ENCODE measurements around the gene MRPS2.
"Not testable (repeated sequence)": the region's sequence is repeated elsewhere in the genome, so short reads cannot be mapped to it uniquely, and the experiment has no call there.

MRPS2 gene

DNA sequence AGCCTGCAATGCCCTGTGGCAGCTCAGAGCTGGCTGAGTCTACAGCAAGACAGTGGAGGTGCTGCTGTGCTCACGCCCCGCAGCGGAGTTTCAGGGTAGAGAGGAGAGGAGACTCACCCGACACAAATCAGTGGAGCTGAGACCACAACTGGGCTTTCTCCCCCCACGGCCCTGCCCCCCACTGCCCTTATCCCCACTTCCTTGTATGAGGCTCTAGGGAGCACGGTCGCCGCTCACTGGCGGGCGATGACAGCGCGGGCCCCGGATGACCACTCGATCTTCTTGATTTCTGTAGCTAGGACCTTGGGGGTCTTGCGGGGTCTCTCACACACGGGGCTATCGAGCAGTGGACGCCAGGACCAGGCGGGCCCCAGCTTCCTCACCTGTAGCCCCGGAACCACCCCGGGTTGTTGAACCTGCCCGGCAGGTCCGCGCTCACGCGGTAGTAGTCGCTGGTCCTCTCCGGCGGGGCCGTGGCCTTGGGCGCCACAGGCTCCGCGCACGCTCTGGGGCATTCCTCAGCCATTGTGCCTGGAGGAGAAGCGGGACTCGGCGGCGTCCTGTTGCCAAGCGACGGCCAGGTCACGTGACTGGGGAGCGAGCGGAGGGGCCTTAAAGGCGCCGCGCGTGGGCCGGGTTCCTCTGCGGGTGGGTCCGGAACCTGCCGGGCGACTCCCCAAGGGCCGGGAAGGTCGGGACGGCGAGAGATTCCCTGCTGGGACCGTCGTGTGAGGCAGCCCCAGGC is 984 bp upstream of the MRPS2 start:
- DNase-seq (ENCODE audit: low read depth), result peak; percentile 91

DNA sequence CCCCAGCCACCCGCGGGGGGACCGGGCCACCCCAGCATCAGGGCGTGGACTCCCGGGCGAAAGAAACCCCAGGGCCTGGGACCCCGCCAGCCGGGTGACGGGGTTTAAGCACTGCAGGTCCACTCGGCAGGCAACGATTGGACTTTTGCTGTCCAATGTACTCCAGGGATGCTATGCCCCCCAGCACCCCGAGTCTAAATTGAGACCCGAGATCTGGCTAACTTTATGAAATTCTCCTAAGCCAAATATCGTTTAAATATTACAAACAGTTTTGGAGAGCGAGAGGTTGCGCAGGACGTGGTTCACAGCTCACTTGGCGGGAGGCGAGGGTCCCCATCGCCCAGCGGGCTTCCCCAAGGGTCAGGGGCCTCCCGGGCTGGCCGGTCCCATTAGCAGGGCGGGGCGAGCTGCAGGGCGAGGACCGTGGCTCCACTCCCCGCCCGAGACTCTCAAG is 384 bp upstream of the MRPS2 start:
- DNase-seq (ENCODE audit: low read depth), result peak; percentile 19

GRCh38 chr9:135501261-135502167 is 1.0 kb downstream of the MRPS2 start:
- no peak for DNase-seq (ENCODE audit: low read depth)

GRCh38 chr9:135502168-135502872 is 1.8 kb downstream of the MRPS2 start:
- no peak for DNase-seq (ENCODE audit: low read depth)

GRCh38 chr9:135502873-135503321 is 2.4 kb downstream of the MRPS2 start:
- no peak for DNase-seq (ENCODE audit: low read depth)

GRCh38 chr9:135503371-135504261 is 3.1 kb downstream of the MRPS2 start:
- no peak for DNase-seq (ENCODE audit: low read depth)

GRCh38 chr9:135504262-135505243 is 4.1 kb downstream of the MRPS2 start:
- peak; percentile 39 for DNase-seq (ENCODE audit: low read depth)

GRCh38 chr9:135505406-135506187 is 5.1 kb downstream of the MRPS2 start:
- no peak for DNase-seq (ENCODE audit: low read depth)

DNA sequence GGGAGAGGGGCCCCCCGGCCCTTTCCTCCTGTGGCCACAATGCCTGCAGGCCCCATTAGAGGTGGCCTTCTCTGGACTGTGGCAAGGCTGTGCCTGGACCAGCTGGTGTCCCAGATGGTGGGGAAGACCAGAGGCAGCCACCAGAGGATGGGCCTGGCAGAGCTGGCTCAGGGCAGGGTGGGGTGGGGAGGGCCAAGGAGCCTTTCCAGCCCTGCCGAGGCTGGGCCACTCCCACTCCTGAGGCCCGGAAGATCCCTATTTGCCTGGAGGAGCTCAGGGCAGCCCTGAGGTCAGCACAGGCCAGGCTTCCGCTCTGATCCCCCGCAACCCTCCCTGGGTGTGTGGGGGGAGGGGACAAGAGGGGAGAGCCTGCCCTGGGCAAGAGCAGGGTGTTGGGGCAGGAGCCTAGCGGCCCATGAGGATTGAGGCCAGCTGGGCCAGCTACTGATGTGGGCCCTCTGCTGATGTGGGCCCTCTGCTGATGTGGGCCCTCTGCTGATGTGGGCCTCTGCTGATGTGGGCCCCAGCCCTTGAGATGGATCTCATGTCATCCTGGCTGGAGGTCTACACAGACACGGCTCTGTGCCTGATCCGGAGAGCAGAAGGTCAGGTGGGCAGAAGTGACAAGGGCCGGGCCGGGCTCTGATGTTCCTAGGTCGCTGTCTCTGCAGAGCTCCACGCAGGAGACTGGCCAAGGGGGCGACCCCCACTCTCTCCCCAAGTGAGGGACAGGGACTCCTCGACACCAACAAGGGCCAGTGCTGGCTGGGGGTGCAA is 6.0 kb downstream of the MRPS2 start:
- no peak for DNase-seq (ENCODE audit: low read depth)

DNA sequence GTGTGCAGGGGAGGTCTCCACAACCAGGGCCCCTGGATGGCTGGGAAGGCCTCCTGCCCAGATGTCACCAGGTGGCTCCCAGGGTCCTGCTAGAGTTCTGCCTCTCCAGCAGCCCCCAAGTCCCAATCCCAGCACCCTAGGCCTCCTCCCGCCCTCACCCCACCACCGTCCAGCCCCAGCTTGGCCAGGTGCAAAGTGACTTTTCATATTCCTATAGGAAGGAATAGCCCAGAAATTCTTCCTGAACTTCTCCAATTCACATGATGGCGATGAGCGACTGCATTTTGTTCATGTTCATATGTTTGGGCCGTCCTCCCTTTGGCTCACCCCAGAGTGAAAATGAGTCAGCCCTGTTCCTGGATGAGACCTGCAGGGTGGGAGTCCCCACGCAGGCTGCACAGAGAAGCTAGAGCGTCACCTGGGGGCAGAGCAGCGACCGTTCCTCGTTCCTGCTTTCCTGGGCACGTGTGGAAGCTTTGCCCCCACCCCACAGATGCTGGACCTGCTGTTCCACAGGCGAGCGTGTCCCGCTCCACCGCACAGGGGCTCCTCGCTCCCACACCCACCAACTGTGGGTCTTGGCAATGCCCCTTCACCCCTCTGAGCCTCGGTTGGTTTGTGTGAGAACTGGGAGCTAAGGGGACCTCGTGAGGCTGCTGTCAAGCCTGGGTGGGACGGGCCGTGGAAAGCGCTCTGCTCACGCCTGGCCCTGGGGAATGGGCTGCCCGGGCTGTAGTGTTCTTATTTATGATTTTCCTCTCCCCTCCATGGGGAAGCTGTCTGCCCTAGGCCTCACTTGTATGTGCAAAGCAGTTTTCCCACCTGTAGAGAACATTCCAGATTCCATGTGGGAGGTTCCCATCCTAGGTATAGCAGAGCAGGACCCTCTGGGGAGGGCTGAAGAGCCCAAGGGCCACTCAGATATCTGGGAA is 6.9 kb downstream of the MRPS2 start:
- DNase-seq (ENCODE audit: low read depth), result no peak

DNA sequence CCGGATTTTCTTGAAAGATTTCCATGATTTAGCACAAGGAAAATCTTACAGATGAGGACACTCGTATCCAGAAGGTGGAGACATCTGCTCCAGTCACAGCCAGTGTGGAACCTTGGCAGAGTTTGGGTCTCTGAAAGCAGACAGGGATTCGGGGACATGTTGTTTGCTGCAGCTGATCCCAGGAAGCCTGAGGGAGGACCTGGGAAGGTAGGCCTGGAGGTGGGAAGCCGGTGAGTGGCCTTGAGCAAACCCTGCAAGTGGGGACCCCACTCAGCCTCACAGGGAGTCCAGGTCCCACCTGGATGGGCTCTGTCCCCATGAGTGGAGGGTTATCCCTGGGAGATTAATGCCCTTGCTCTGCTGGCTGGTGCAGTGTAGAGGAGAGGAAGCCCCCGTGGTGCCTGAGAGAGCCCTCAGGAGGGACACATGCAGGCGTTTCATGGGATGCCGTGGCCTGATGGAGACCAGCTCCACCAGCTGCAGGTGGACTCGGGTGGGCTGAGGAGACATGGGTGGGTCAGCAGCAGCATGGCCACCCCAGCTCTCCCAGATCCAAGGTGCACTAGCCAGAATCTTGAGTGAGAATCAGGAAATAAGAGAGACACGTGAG is 7.8 kb downstream of the MRPS2 start:
- DNase-seq (ENCODE audit: low read depth), result no peak

GRCh38 chr9:135509458-135509857 is 9.0 kb downstream of the MRPS2 start:
- DNase-seq (ENCODE audit: low read depth), result no peak

DNA sequence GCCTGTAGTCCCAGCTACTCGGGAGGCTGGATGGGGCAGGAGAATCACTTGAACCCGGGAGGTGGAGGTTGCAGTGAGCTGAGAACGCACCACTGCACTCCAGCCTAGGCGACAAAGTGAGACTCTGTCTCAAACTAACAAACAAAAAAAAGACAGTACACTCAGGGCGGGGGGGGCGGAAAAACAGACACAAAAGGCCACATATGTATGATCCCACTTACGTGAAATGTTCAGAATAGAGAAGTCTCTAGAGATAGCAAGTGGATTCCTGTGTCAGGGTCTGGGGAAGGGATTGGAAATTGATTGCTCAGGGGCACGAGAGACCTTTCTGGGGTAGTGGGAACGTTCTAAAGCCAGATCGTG is 11.7 kb downstream of the MRPS2 start:
- no peak for DNase-seq (ENCODE audit: low read depth)

DNA sequence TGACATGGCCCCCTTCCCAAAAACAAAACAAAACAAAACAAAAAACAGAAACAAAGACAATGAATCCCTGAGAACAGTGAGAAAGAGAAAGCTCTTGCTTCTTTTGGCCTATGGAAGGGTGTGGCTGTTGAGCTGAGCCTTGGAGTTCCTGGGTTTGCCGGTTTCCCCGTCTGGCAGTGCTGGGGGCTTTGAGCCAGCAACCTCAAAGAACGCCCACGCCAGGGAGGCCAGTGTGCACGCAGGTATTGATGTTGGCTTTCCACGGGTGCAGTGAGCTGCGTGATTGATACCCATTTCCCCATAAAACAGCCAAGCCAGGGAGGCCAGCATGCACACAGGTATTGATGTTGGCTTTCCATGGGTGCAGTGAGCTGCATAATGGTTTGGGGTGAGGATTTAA is 12.4 kb downstream of the MRPS2 start:
- no peak for DNase-seq (ENCODE audit: low read depth)

- no peak for DNase-seq (ENCODE audit: low read depth)
Observed at GRCh38 chr9:135513351-135513846, 12.9 kb downstream of the MRPS2 start.

DNA sequence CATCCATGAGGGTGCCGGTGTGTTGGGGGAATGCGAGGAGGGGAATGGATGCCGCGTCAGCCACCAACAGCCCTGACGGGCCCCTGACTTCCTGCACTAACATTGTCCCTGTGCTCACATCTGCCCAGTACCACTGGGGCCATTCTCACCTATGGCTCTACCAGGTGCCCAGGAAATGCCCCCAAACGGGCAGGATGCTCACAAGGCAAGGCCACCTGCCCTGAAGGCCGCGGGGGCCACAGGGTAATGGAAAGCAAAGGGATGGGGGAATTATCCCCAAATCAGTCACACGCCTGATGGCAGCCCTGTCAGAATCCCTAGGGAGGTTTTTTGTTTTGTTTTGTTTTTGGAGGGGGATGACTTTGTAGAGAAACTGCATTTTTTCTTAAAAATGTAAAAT is 13.4 kb downstream of the MRPS2 start:
- not testable (repeated sequence) for DNase-seq (ENCODE audit: low read depth)
